Right atrium auricular region (tissue), 2 donors: ENCODE results near the gene DDX31. TPM values are rescaled to one million over a fixed set of nuclear protein-coding genes. Genes with fewer than 3 reads are reported as not detected.

Experiments used
- DNase-seq: peaks from one replicate; pipeline ENCODE4 v3.0.0-alpha.2; 2019; ENCODE audit warnings: low spot score
- H3K27ac ChIP-seq, 2 donors: fragments of 200-600 bp; sonication (generic); 1 replicate in 1 of 2; 2 replicates in 1 of 2; pipeline ENCODE4 v1.5.1; 2016 to 2019
- H3K27me3 ChIP-seq, 2 donors: fragments of 200-600 bp; sonication (generic); one replicate each; pipeline versions ENCODE4 v1.5.1 to v1.6.0; 2017 to 2019
- H3K36me3 ChIP-seq: fragments of 200-600 bp; sonication (generic); one replicate; pipeline ENCODE4 v1.5.1; 2016
- H3K4me1 ChIP-seq, 2 donors: fragments of 200-600 bp; sonication (generic); one replicate each; pipeline versions ENCODE4 v1.5.1 to v1.6.0; 2017 to 2019
- H3K4me3 ChIP-seq, 2 donors: fragments of 200-600 bp; sonication (generic); 1 replicate in 1 of 2; 2 replicates in 1 of 2; pipeline ENCODE4 v1.5.1; 2017 to 2019; ENCODE audit warnings: mild to moderate bottlenecking in 1 of 2, moderate library complexity in 1 of 2
- H3K9me3 ChIP-seq, 2 donors: fragments of 200-600 bp; sonication (generic); one replicate each; pipeline ENCODE4 v1.5.1; 2019
- total RNA-seq, 2 donors: library from RNA; depleted of rRNA; stranded (reverse); fragments of >200 nt; gene quantifications; one replicate each; pipeline ENCODE4 v1.1.0, GENCODE V29; 2016
- TF ChIP-seq, protein P1 (sequence below), 2 donors: fragments of 200-600 bp; sonication (generic); IDR thresholded peaks; one replicate each; pipeline ENCODE4 v1.5.1; 2019; ENCODE audit warnings: antibody characterized with exemption in 2 of 2

DDX31 gene
- total RNA-seq, 2 donors from 2014 or later: 4.6 to 6.0 TPM

DNA sequence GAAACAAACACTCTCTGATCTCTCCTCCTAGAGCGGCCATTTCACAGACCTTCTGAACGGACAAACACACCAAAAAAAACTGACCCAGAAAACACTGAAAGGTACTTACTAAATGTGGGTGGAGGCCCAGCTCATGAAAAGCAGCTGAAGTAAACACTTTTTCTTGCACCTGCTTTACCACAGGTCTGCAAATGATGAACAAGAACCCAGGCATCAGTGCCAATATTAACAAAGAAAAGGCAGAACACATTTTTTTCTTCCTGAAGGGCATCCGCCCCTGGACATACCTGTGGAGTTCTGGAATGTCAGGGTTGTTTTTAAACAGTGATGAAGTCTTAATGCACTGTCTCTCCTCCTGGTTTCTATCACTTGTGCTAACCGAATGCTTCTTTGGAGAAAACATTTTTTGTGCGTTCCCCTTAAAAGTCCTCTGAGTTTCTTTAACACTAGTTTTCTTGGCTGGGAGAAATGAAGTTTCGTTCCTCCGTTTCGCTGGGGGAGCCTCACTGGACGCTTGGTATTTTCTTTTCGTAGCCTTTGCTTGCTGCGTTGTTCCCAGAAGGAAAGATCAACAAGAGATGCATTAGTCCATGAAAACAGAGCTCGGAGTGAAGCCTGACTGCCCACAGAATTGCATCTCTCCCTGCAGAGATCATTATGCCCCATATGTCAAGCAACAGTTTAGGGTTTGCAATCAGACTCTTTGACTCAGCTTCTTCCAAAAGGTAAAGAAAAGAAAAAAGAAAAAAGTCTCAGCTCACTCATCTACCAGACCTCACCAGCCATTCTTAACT is 7.4 kb downstream of the DDX31 start:
- Histone ChIP-seq H3K27me3 (no peaks in the 10 kb centered on the region), H3K27ac (no peak overlapping the region), H3K36me3 (peaks cover 45% of the 10 kb centered on the region), H3K4me1 (no peaks in the 10 kb centered on the region), H3K9me3 (no peaks in the 10 kb centered on the region), H3K4me3 (no peak overlapping the region)
- no peak for DNase-seq
- TF ChIP-seq, protein P1, sequence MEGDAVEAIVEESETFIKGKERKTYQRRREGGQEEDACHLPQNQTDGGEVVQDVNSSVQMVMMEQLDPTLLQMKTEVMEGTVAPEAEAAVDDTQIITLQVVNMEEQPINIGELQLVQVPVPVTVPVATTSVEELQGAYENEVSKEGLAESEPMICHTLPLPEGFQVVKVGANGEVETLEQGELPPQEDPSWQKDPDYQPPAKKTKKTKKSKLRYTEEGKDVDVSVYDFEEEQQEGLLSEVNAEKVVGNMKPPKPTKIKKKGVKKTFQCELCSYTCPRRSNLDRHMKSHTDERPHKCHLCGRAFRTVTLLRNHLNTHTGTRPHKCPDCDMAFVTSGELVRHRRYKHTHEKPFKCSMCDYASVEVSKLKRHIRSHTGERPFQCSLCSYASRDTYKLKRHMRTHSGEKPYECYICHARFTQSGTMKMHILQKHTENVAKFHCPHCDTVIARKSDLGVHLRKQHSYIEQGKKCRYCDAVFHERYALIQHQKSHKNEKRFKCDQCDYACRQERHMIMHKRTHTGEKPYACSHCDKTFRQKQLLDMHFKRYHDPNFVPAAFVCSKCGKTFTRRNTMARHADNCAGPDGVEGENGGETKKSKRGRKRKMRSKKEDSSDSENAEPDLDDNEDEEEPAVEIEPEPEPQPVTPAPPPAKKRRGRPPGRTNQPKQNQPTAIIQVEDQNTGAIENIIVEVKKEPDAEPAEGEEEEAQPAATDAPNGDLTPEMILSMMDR (IDR thresholded peaks at IDR 0.05): no peak

DNA sequence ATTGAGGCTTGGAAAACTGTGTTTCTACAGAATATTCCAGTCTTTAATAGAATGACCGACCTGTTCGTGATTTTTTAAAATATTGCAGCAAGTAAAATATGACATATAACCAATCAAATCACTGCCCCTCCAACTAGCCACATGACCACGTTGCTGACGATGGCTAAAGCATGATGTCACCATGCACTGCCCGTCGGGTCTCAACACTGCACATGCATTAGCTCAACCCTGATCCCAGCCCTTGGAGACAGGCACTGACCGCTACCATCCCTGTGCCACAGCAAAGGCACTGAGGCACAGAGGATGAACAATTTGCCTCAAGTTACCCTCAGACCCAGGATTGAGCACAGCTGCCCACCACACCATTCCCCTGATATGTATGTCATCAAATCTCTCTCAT is 13.5 kb downstream of the DDX31 start:
- DNase-seq: no peak
- Histone ChIP-seq H3K4me3 (no peak overlapping the region), H3K36me3 (peaks cover 48% of the 10 kb centered on the region), H3K9me3 (no peaks in the 10 kb centered on the region), H3K27ac (no peak overlapping the region), H3K27me3 (no peaks in the 10 kb centered on the region), H3K4me1 (no peaks in the 10 kb centered on the region)
- TF ChIP-seq, protein P1 (IDR thresholded peaks at IDR 0.05): no peak

DNA sequence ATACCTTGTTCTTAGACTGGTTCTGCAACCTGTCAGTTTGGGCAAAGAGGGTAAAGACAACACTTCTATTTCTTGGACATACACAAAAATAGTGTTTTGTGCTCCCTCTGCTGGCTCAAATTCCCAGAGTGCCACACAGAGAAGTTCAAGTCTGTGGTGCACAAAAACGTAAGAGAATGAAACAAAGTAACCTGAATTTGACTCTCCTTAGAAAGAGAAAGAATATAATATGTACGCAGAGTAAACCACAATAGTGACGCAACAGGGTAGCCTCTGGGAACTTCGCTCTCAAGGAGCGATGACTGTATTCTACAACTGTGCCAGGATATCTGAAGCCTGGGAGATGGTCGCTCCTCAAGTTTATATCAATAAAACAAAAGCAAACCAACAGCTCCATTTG is 18.5 kb downstream of the DDX31 start:
- Histone ChIP-seq H3K27ac (no peak overlapping the region), H3K36me3 (peaks cover 50% of the 10 kb centered on the region), H3K4me3 (no peak overlapping the region), H3K4me1 (no peaks in the 10 kb centered on the region), H3K27me3 (no peaks in the 10 kb centered on the region), H3K9me3 (no peaks in the 10 kb centered on the region)
- DNase-seq: no peak
- TF ChIP-seq, protein P1 (IDR thresholded peaks at IDR 0.05): peak in 1 of 2 donors; percentile 21

DNA sequence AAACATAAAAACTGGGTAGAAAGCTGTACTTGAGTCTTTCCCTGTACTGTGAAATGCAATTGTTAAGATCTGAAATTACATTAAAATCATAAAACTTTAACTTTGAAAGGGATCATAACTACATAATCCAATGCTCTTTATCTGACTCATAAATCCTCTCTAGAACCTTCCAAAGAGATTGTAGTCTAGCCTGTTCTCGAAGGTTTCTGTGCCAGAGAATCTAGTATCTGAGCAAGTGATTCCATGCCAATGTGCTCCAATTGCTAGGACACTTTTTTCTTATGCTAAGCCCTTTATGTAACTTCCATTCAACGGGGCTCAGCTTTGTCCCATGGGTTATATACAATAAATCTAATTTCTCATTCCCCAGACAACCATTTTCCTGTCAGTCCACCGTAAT is 21.1 kb downstream of the DDX31 start:
- Histone ChIP-seq H3K27ac (no peak overlapping the region), H3K4me1 (no peaks in the 10 kb centered on the region), H3K4me3 (no peak overlapping the region), H3K27me3 (no peaks in the 10 kb centered on the region), H3K9me3 (no peaks in the 10 kb centered on the region), H3K36me3 (peaks cover 71% of the 10 kb centered on the region)
- TF ChIP-seq, protein P1 (IDR thresholded peaks at IDR 0.05): no peak
- DNase-seq: no peak

DNA sequence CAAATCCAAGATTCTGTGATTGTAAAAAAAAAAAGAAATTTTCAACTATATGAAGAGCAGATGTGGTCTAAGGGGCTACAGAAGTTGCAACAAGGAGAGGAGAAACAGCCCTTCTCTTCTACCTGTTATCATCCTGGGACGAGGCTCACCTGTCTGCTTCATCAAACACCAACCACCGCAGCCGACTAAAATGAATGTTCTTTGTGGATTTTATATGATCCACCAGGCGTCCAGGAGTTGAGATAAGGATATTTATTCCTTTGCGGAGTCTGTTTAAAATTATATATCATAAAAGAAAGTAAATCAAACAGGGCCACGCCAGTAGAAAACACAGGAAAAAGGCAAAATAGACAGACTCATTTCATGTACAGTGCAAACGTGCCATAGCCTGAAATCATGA is 21.5 kb downstream of the DDX31 start:
- TF ChIP-seq, protein P1 (IDR thresholded peaks at IDR 0.05): no peak
- H3K27me3 ChIP-seq: no peaks in the 10 kb centered on the region
- H3K36me3 ChIP-seq: peaks cover 73% of the 10 kb centered on the region
- no peaks in the 10 kb centered on the region for H3K4me1 ChIP-seq
- H3K4me3 ChIP-seq: no peak overlapping the region
- no peak overlapping the region for H3K27ac ChIP-seq
- no peaks in the 10 kb centered on the region for H3K9me3 ChIP-seq
- DNase-seq: no peak

DNA sequence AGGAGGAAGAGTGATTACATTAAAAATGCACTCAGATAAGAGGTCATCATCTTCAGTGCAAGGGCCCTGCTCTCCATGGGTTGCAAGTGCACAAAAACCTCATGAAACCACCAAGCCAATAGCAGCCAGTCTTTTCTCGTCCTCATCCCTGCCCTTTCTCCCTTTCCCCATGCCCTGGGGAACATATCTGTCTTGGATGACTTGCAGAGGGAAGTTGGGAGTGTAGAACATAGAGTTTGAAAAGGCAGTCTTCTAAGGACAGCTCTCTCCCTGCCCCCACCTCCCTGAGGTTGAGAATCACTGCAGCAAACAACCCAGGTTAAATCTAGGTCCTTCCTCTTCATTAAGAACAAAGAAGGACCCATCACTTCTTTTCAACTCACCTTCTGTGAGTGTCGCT is 22.0 kb downstream of the DDX31 start:
- Histone ChIP-seq H3K27ac (no peak overlapping the region), H3K36me3 (peaks cover 78% of the 10 kb centered on the region), H3K9me3 (no peaks in the 10 kb centered on the region), H3K27me3 (no peaks in the 10 kb centered on the region), H3K4me1 (no peaks in the 10 kb centered on the region), H3K4me3 (no peak overlapping the region)
- TF ChIP-seq, protein P1 (IDR thresholded peaks at IDR 0.05): no peak
- DNase-seq: no peak
